Measurements from ENCODE around the gene ERCC1. TPM values are rescaled to one million over a fixed set of nuclear protein-coding genes. Genes with fewer than 3 reads are reported as not detected.

Gene ERCC1
- total and polyA plus RNA-seq, 2 of the 13 experiments (the other 11 are each of a cell fraction or from before 2014, with no cell fraction given) = 40.0 to 66.4 TPM

- TF ChIP-seq E2F1 (CRISPR knock-in tag; IDR thresholded peaks at IDR 0.05) (peak; percentile 35; the same call in 1 of the 2 replicates), SALL1 (CRISPR knock-in tag; IDR thresholded peaks at IDR 0.05) (peak; percentile 55; the same call in 1 of the 2 replicates), ZBTB43 (CRISPR knock-in tag; conservative IDR thresholded peaks at IDR 0.05) (peak; percentile 54; the same call in 1 of the 2 replicates), ZNF180 (CRISPR knock-in tag; IDR thresholded peaks at IDR 0.05; ENCODE audit: borderline replicate concordance, low read depth) (no peak), ZNF543 (CRISPR knock-in tag; IDR thresholded peaks at IDR 0.05) (peak; percentile 43; the same call in 1 of the 2 replicates), ZNF512 (CRISPR knock-in tag; IDR thresholded peaks at IDR 0.05) (no peak), HMGXB4 (CRISPR knock-in tag; IDR thresholded peaks at IDR 0.05; ENCODE audit: borderline replicate concordance in 1 of 2, low read depth in 1 of 2) (peak in 1 of 2 experiments; percentile 75; a peak in 3 of 4 replicates), TAF1 (CRISPR knock-in tag; IDR thresholded peaks at IDR 0.05) (peak; percentile 77), ZNF597 (CRISPR knock-in tag; IDR thresholded peaks at IDR 0.05) (no peak), KDM5B (CRISPR knock-in tag; IDR thresholded peaks at IDR 0.05; ENCODE audit: borderline replicate concordance) (peak; percentile 70), FOXP4 (CRISPR knock-in tag; IDR thresholded peaks at IDR 0.05) (no peak)
These were observed 17.3 kb downstream of the ERCC1 start, which contains the start of gene POLR1G (continued) for GRCh38 chr19:45406226-45407090.
